GM21576 (cell line): ENCODE measurements around the gene ACTR1A.
"Not testable (repeated sequence)": the region's sequence is repeated elsewhere in the genome, so short reads cannot be mapped to it uniquely, and the experiment has no call there.

ENCODE experiments used
- ATAC-seq: cut with Tn5 transposase; IDR thresholded peaks from one replicate; pipeline ENCODE4 v1.9.1; 2021; ENCODE audit warnings: mild to moderate bottlenecking, moderate library complexity; ENCODE audit not compliant: unreplicated experiment

ACTR1A gene

DNA sequence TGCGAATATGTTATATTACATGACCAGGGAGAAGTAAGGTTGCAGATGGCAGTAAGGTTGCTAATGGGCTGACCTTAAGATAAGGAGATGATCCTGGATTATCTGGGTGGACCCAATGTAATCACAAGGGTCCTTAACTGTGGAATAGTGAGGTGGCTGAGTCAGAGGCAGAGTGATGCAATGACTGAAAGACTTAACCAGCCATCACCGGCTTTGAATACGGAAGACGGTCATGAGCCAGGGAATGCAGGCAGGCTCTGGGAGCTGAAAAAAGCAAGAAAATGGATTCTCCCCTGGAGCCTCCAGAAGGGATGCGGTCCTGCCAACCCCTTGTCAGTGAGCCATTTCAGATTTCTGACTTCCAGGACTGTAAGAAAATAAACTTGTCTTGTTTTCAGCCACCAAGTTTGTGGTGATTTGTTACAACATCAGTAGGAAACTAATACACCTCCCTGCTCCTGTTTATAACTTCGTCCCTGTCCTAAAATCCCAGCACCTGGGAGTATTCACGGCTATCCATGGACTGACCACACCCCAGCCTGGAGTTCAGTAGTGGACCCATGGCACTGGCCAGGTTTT, 46.5 kb downstream of the ACTR1A start:
- no peak for ATAC-seq

DNA sequence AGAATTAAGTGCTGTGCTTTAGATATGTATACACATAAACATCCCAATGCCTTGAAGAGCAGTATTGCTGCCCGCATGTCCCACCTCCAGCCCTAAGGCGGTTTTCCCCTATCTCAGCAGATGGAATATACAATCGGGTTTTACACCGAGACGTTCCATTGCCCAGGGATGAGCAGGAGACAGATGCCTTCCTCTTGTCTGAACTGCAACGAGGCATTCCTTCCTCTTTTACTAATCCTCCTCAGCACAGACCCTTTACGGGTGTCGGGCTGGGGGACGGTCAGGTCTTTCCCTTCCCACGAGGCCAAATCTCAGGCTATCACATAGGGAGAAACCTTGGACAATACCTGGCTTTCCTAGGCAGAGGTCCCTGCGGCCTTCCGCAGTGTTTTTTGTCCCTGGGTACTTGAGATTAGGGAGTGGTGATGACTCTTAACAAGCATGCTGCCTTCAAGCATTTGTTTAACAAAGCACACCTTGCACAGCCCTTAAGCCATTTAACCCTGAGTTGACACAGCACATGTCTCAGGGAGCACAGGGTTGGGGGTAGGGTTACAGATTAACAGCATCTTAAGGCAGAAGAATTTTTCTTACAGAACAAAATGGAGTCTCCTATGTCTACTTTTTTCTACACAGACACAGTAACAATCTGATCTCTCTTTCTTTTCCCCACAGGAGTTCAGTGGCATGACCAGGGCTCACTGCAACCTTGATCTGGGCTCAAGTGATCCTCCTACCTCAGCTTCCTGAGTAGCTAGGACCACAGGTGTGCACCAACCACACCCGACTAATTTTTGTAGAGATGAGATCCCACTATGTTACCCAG, 47.6 kb downstream of the ACTR1A start:
- ATAC-seq, result not testable (repeated sequence)

DNA sequence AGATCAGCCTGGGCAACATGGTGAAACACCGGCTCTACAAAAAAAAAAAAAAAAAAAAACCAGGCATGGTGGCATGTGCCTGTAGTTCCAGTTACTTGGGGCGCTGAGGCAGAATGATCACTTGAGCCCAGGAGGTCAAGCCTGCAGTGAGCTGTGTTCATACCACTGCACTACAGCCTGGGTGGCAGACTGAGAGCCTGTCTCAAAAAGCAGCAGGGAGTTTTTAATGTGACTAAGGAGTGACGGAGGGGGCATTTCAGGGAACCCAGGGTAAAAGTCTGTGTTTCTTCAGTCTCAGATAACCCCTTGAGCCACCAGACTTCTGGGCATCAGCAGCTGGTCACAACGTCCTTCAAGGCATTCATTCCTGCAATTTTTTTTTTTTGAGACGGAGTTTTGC, 49.0 kb downstream of the ACTR1A start:
- ATAC-seq, result no peak

DNA sequence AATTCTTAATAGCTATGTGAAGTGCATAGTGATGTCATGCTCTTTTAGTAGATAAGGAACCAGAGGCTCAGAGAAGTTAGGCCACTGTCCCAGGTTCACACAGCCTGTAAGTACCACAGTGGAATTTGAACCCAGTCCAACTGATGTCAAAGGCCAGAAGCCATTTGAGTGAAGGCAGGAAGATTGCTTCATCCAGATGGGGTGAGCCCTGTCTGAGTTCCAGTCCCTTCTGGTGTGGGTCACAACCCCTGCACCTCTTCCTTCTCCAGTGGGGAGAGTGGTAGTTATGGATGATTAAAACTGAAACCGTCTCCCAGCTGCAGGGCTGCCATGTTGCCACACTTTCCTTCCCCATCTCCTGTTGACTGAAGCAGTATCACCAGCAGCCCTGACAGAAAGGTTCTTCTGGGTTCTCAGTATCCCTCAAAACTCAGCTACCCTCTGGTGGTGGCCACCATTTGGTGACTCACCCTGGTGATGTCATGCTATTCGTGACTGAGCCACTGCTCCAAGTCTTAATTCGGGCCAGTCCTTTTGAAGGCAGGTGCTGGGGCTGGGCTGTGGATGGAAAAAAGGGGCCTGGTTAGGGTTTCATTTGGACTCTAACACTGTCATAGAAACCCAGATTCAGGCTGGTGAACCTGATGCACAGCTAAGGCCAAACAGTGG, 49.7 kb downstream of the ACTR1A start:
- no peak for ATAC-seq

DNA sequence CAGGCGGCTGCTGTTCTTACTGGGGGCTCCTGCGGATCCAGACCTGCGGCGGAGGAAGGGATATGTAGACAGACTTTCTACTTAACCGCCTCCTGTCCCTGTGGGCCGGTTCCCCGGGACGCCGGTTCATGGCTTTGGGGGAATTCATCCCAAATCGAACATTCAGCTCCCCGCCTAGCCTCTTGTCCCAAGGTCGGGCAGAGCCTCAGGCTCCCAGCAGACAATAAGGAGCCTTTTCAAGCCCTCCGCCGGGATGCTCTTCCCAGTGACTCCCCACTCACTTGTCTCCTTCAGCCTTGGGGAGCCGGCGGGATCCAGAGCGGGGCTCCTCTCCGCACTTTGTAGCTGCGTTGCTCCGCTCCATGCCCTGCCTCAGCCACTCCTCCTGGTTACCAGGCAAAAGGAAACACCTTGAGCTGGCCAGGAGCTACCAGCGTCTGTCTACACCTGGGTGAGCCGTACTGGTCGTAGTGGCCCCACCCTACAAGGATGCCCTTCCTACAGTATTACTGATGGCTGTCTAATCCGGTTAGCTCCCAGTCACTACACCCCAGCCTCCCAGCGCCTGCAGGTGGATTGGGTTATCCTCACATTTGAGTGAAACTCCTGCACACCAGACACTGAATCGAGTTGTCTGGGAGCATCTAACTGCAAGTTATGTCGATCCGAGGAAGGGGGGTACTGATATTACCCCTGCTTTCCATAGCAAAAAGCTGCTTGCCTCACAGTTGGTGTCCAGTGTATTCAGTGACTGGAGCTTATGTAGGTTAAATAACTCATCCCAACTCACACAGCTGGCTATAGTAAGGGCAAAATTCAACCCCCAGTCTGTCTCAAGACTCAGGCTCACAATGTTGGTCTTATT, 51.2 kb downstream of the ACTR1A start, which contains the start of gene C10orf95:
C10orf95 (minus strand) TSS at position 439 of the 865 bp plus-strand sequence. CDS start 450 bp downstream, outside the sequence.
- no peak for ATAC-seq

DNA sequence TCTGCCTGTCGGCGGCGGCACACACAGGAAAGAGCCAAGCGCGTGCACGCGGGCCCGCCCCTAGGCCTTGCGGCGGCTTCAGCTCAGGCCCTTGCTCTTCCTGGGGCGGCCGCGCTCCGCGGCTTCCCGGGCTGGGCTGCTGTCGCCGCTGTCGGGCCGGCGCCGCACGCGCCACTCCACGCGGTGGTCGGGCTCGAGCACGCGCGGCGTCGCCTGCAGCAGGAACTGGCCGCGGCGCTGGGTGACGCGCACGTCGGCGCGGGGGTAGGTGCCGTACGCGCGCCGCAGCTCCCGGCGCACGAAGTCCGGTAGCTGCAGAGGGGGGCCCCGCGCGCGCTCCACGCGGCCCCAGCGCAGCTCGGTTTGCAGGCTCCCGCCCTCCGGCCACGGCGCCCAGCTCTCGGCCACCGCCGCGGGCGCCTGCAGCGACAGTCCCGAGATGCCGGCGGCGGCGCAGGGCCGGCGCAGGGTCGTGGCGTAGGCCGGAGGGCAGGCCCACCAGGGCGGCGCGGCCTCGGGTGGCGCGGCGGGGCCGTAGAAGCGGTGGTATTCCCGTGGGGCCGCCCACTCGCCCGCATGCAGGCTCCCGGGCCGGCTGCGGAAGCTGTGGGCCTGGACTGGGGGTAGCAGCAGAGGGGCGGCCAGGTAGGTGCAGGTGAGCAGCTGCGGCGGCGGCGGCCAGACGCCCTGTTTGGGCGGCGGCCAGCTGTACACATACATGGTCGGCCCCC, 52.0 kb downstream of the ACTR1A start:
- peak; percentile 71 for ATAC-seq

DNA sequence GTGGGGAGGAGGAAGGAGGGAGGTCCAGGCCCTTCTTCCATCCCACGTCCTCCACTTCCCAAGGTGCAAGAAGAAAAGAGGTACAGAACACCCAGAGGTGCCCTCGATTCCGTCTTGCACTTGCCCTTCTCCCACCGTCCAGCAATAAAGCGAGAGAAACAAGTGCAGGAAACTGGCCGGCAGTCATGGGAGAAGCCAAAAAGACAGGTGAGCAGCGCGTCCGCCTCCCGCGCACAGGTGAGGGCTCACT, 52.5 kb downstream of the ACTR1A start:
- no peak for ATAC-seq

DNA sequence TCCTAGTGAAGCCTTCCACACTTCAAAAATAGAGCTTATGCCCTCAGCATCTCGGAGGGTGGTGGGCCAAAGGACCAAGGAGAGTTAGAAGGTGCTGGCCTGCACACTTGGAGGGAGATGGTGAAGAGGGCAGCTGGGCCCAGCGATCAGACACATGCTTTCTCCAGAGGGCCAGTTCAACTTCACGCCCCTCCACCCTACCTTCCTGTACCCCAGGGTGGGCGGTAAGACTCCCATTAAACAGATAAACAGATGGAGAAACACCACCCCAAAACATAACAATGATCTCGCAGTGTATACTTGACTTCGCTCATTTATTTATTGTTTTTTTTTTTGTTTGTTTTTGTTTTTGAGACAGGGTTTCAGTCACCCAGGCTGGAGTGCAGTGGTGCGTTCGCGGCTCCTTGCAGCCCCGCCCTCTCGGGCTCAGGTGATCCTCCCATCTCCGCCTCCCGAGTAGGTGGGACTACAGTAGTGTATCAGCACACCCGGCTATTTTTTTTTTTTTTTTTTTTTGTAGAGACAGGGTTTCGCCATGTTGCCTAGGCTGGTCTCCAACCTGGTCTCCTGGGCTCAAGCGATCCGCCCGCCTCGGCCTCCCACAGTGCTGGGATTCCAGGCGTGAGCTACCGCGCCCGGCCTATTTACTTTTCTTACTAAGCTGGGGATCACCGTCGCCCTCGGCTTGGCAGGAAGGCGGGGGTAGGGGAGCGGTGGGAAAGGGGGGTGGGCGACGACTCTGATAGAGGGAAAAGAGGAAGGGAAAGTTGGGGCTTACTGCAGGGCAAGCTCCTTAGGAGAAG, 53.0 kb downstream of the ACTR1A start:
- peak; percentile 67 for ATAC-seq

DNA sequence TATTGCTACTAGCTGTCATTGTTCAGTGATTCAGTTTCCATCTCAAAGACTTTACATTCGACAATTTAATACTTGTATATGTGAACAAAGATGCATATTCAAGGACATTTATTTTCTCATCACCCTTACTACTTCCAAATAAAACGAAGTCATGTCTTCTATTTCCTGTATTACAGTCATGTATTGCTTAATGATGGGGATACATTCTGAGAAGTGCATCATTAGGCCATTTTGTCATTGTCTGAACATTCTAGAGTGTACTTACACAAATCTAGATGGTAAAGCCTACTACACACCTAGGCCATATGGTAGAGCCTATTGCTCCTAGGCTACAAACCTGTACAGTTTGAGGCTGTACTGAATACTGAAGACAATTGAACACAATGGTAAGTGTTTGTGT, 57.7 kb downstream of the ACTR1A start:
- ATAC-seq, result no peak

DNA sequence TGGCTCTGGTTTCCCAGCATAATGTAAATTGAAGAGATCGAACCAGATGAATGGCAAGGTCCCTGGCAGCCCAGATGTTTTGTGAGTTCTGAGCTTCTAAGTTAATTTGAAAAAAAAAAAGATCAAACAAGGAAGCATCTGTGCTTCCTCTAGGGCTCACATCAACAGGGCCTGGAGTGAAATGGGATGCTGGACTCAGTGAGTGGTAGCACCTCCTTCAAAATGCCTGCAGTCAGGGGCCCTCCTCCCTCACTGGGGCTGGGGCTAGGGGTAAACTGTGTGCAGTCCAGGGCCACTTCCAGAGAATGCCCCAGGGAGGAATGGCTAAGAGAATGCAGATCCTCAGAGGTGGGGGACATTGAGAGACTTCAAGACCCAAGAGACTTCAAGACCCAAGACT, 64.1 kb downstream of the ACTR1A start:
- no peak for ATAC-seq

DNA sequence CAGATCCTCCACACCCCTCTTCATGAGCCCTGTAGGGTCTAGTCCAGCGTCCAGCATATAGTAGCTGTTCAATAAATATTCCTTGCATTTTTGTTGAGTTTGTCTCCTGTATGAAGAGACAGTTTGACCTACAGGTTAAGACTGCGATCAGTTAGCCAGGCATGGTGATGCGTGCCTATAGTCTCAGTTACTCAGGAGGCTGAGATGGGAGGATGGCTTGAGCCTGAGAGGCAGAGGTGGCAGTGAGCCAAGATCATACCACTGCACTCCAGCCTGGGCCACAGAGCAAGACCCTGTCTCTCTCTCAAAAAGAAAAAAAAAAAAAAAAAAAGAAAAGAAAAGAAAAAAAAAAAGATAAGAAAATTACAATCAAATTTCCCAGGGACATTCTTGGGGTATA, 65.0 kb downstream of the ACTR1A start:
- no peak for ATAC-seq

DNA sequence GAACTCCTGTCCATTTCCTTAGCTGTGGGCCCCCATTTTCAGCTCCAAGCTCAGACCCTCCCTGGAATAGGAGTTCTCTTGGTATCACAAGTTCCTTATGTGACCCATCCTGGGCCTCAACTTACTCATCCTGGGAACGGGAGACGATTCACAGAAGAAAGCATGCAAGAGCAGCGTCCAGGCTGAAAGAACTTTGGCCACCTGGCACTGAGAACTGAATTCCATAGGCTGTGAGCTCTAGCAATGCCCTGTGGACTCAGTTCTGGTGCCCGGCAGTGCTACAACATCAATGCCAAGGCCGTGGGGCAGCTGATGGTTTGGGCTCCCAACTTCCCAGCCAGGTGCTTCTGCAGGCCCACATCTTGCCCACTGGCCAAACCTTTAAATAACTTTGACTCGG, 66.2 kb downstream of the ACTR1A start:
- ATAC-seq, result no peak

DNA sequence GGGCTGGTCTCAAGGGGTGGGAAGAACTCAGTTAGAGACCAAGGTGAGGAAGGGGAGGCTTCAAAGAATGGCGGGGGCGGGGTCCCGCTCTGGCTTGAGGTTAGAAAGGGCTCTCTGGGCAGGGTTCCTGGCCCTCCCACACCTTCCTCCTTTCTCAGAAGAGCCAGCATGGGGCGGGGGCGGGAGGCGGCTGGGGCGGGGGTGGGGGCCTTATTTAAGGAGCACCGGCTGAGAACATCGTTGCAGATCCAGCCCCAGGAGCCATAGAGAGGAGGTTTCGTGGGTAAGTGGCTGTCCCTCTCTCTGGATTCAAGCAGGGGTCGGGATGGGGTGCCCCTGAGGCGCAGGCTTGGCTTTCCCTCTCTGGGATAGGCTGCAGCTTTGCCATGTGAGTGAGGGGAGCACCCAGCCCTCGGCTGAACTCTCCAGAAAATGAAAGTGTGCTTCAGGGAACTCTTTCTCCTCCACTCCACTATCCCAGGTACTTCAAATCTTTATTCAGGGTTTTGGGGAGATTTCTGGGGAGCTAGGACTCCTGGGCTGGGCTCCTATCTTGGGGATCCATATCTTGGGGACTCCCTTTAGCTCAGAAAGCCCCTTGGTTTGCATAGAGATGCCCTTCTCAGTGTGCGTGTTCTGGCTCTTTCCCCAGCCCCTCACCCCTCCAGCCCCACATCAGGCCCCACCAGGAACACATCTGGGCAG, 66.8 kb downstream of the ACTR1A start:
- no peak for ATAC-seq

DNA sequence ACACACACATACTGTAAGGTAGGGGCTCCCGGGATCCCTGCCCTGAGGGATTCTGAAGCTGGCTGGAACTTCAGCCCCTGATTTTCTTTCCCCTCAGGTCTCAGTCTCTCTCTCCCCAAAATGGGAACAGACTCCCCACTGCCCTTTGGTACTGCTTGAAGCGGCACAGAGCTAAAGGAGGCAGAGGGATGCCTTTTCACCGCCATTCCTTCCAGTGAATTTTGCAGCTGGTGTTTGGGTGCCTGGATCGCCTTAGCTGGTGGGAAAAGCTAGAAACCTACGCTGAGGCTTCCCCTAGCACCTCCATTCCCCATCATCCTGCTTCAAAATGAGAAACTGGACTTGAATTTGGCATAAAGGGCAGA, 67.4 kb downstream of the ACTR1A start:
- no peak for ATAC-seq

DNA sequence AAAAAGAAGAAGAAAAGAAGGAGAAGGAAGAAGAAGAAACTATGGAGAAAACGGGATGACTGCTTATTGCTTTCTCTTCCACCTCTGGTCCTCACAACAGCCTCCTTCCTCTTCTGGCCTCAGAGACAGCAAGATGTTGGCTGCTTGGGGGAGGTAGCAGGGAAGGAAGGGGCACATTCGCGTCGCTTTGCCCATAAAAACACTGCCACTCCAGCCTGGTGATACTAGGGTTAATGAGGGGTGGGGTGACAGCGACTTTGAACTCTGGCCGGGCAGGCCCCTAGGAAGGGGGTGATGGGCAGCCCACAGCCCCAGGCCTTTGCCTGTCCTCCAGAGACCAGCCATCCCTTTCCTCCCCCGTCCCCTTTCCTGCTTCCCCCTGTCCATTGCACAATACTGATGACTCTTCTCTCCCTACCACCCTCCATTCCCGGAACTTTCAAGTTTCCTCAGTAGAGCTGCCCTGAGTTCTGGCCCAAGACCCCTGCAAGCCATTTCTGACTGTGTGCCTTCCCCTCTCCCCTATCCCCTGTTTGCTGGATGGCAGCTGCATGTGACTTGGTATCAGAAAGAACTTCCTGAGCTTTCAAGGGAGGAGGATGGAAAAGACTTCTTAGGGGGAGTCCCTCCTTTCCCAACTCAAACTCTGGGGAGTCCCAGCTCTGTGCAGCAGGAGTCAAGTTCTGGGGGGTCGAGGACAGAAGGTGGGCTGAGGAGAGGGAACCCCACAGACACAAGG, 67.9 kb downstream of the ACTR1A start:
- ATAC-seq, result no peak

DNA sequence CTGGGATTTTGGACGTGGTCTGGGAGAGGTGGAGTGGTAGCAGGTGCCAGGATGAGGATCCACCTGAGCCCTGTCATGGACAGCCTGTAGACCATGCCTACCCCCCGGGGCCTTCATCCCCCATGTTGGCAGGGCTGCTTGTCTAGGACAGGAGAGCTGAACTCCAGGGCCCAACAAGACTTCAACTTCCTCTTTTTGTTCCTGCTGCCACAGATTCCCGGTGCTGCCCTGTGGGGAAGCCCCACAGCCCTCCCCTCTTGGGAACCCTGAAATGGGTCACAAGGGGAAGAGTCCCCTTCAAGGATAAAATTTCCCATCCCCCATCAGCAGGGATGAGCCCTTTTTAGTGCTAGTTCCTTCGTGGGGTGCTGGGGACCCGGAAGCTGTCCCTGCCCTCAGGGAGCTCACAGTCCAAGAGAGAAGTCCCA, 68.9 kb downstream of the ACTR1A start:
- ATAC-seq, result no peak

DNA sequence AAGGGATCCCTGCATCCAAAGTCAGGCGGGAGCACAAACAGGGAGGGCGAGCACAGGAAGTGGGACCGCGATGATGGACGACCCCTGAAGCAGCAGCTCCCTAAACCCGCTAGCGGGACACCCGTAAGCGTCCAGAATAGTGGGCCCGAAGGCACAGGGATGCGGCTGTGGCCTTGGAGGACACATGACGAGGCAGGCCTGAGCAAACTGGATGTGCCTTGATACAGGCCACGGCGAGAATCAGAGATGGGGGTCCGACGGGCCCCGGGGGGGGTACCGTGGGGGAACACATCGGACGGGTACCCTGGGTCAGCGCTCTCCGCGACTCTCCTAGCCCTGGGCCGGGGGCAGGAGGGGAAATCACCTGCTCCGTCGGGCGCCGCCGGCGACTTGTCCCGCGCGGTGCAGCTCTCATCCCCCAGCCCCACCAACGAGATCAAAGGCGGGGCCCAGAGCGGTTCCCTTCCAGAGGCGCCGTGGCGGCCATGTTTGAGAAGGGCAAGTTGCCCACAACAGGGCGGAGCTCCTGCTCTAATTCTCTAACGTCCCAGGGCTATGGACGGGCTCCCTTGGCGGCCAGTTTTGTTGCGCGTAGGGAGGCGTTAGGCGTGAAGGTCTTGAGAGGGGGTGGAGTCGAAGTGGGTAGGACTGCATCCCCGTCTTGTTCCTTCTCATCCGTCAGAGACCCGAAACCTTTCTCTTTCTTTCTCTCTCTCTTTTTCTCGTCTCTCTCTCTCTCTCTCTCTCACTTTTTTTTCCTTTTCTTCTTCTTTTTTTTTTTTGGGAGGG, 70.2 kb downstream of the ACTR1A start, which contains the start of gene CUEDC2:
CUEDC2 (minus strand) TSS at position 413 of the 789 bp plus-strand sequence. CDS start 7,386 bp downstream, outside the sequence.
- peak; percentile 91 for ATAC-seq
